Uterus (tissue), 4 donors: ENCODE results near the gene KIF26B. TPM values are rescaled to one million over a fixed set of nuclear protein-coding genes. Genes with fewer than 3 reads are reported as not detected.

Source experiments
- DNase-seq, 2 donors: peaks; one replicate each; pipeline ENCODE4 v3.0.0-alpha.2; 2019 to 2020
- H3K27ac ChIP-seq, 2 donors: fragments of 200-600 bp; sonication (generic); 1 replicate in 1 of 2; 2 replicates in 1 of 2; pipeline ENCODE4 v1.5.1; 2016 to 2018
- H3K27me3 ChIP-seq, 2 donors: fragments of 200-600 bp; sonication (generic); one replicate each; pipeline ENCODE4 v1.5.1; 2018 to 2019; ENCODE audit warnings: control low read depth in 1 of 2
- H3K36me3 ChIP-seq, 2 donors: fragments of 200-600 bp; sonication (generic); one replicate each; pipeline ENCODE4 v1.5.1; 2019; ENCODE audit warnings: control low read depth in 1 of 2
- H3K4me1 ChIP-seq, 2 donors: fragments of 200-600 bp; sonication (generic); one replicate each; pipeline ENCODE4 v1.5.1; 2018 to 2019; ENCODE audit warnings: control low read depth in 1 of 2
- H3K4me3 ChIP-seq, 2 donors: fragments of 200-600 bp; sonication (generic); 1 replicate in 1 of 2; 2 replicates in 1 of 2; pipeline ENCODE4 v1.5.1; 2018 to 2019; ENCODE audit warnings: mild to moderate bottlenecking in 1 of 2
- H3K9me3 ChIP-seq, 2 donors: fragments of 200-600 bp; sonication (generic); one replicate each; pipeline ENCODE4 v1.5.1; 2019; ENCODE audit warnings: control low read depth in 1 of 2
- CTCF ChIP-seq, 4 experiments: fragments of 200-600 bp in 2 of 4; fragments of 450-650 bp in 2 of 4; sonication (generic) in 2 of 4; IDR thresholded peaks; one replicate each; pipeline ENCODE4 v1.5.1; 2016 to 2019; ENCODE audit warnings: antibody characterized with exemption in 4 of 4, mild to moderate bottlenecking in 2 of 4, moderate library complexity in 1 of 4
- POLR2A ChIP-seq, 2 donors: fragments of 450-650 bp; IDR thresholded peaks; one replicate each; pipeline ENCODE4 v1.6.1; 2016; ENCODE audit warnings: antibody characterized with exemption in 2 of 2, mild to moderate bottlenecking in 1 of 2, moderate library complexity in 1 of 2
- intact Hi-C: fragments of 100-400 bp; cut with DNase I; formaldehyde crosslinking; loops from one replicate; pipeline ENCODE4 v1.15.1; 2023; ENCODE audit warnings: low total_unique reads
- total RNA-seq, 4 donors: library from RNA; depleted of rRNA in 3 of 4; stranded (reverse); fragments of >200 nt in 3 of 4; gene quantifications; one replicate each; pipeline versions ENCODE4 v1.1.0 to v1.2.4, GENCODE V29; 2014 to 2023
- donor health status: DM: yes; HTN: yes; CAD: no.

Gene KIF26B
- total RNA-seq, 4 donors from 2014 or later, result 0.27 to 17.4 (median 1.3) TPM; not detected in 1

GRCh38 chr1:245183429-245183828, 28.6 kb downstream of the KIF26B start:
- TF ChIP-seq CTCF (IDR thresholded peaks at IDR 0.05) (no peak), POLR2A (IDR thresholded peaks at IDR 0.05) (no peak)
- H3K36me3 ChIP-seq, result no peaks in the 10 kb centered on the region
- no peak for DNase-seq
- intact Hi-C loops, result no loop called here
- H3K9me3 ChIP-seq, result no peaks in the 10 kb centered on the region
- no peaks in the 10 kb centered on the region for H3K27me3 ChIP-seq
- no peaks in the 10 kb centered on the region for H3K4me1 ChIP-seq
- no peak overlapping the region for H3K27ac ChIP-seq
- no peak overlapping the region for H3K4me3 ChIP-seq

GRCh38 chr1:245184779-245185178, 30.0 kb downstream of the KIF26B start:
- Histone ChIP-seq H3K27ac (no peak overlapping the region), H3K9me3 (no peaks in the 10 kb centered on the region), H3K4me1 (no peaks in the 10 kb centered on the region), H3K27me3 (no peaks in the 10 kb centered on the region), H3K4me3 (no peak overlapping the region), H3K36me3 (no peaks in the 10 kb centered on the region)
- intact Hi-C loops, result no loop called here
- TF ChIP-seq POLR2A (IDR thresholded peaks at IDR 0.05) (no peak), CTCF (IDR thresholded peaks at IDR 0.05) (no peak)
- no peak for DNase-seq

GRCh38 chr1:245188403-245188802, 33.6 kb downstream of the KIF26B start:
- DNase-seq, result no peak
- H3K27me3 ChIP-seq, result no peaks in the 10 kb centered on the region
- TF ChIP-seq CTCF (IDR thresholded peaks at IDR 0.05) (no peak), POLR2A (IDR thresholded peaks at IDR 0.05) (no peak)
- no peaks in the 10 kb centered on the region for H3K36me3 ChIP-seq
- no peak overlapping the region for H3K27ac ChIP-seq
- no peaks in the 10 kb centered on the region for H3K9me3 ChIP-seq
- intact Hi-C loops, result no loop called here
- no peaks in the 10 kb centered on the region for H3K4me1 ChIP-seq
- H3K4me3 ChIP-seq, result no peak overlapping the region

- no peak for DNase-seq
- Histone ChIP-seq H3K9me3 (no peaks in the 10 kb centered on the region), H3K4me1 (no peaks in the 10 kb centered on the region), H3K36me3 (no peaks in the 10 kb centered on the region), H3K27me3 (no peaks in the 10 kb centered on the region), H3K27ac (no peak overlapping the region), H3K4me3 (no peak overlapping the region)
- TF ChIP-seq POLR2A (IDR thresholded peaks at IDR 0.05), result no peak
- TF ChIP-seq CTCF (IDR thresholded peaks at IDR 0.05), result no peak
- intact Hi-C loops, result no loop called here
Observed at GRCh38 chr1:245195398-245195797, 40.6 kb downstream of the KIF26B start.

- intact Hi-C loops, result no loop called here
- no peak for DNase-seq
- Histone ChIP-seq H3K4me3 (no peak overlapping the region), H3K4me1 (no peaks in the 10 kb centered on the region), H3K27ac (no peak overlapping the region), H3K9me3 (no peaks in the 10 kb centered on the region), H3K36me3 (no peaks in the 10 kb centered on the region), H3K27me3 (no peaks in the 10 kb centered on the region)
- no peak for TF ChIP-seq CTCF (IDR thresholded peaks at IDR 0.05)
- no peak for TF ChIP-seq POLR2A (IDR thresholded peaks at IDR 0.05)
Observed at GRCh38 chr1:245197121-245197520, 42.3 kb downstream of the KIF26B start.
